Endothelial cell of umbilical vein (primary cell): ENCODE results near the gene GLOD4.

ENCODE experiments used
- CTCF ChIP-seq, 2 donors: IDR thresholded peaks; 1 replicate in 1 of 2; 2 replicates in 1 of 2; pipeline ENCODE4 v1.5.1; 2011; ENCODE audit warnings: low read length in 2 of 2, mild to moderate bottlenecking in 2 of 2, moderate library complexity in 2 of 2, control low read depth in 1 of 2, inconsistent platforms in 1 of 2, low read depth in 1 of 2; ENCODE audit not compliant: insufficient read depth in 1 of 2; ENCODE audit errors: extremely low read depth in 1 of 2
- EZH2 ChIP-seq: IDR thresholded peaks from 2 replicates; pipeline ENCODE4 v1.6.1; 2012; ENCODE audit warnings: borderline replicate concordance, low read depth, mild to moderate bottlenecking, moderate library complexity, low read length, inconsistent platforms; ENCODE audit not compliant: severe bottlenecking
- JUN ChIP-seq: IDR thresholded peaks from 2 replicates; pipeline ENCODE4 v1.6.1; 2011; ENCODE audit warnings: borderline replicate concordance, low read depth; ENCODE audit not compliant: insufficient read length, insufficient read depth
- MAX ChIP-seq: IDR thresholded peaks from 2 replicates; pipeline ENCODE4 v1.6.1; 2011; ENCODE audit not compliant: insufficient read depth, insufficient read length
- POLR2A ChIP-seq: IDR thresholded peaks from 2 replicates; pipeline ENCODE4 v1.6.1; 2012; ENCODE audit warnings: low read depth, mild to moderate bottlenecking, control low read depth, low read length
- POLR2AphosphoS5 ChIP-seq: IDR thresholded peaks from 2 replicates; pipeline ENCODE4 v1.6.1; 2012; ENCODE audit warnings: low read depth, mild to moderate bottlenecking, control low read depth, low read length, moderate library complexity; ENCODE audit not compliant: insufficient read depth

DNA sequence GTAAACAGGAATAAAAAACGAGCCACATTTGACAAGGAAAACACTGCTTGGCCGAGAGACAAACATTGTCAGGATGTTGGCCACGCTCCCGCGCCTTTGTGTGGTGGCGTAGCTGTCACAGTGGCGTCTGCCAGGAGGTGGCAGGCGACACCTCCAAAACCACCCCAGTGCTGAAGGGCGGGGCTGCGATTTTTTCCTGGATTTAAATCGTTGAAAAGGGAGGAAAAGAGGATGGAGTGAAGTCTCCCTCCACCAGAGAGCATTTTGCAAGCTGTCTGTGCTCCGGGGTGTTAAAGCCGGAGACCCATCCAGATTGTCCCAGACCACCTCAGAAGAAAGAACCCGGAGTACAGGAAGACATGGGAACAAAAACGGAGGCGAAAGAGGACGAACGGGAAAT is 12.8 kb upstream of the GLOD4 start:
- TF ChIP-seq CTCF (IDR thresholded peaks at IDR 0.05; ENCODE audit: extremely low read depth in 1 of 2, insufficient read depth in 1 of 2, low read depth in 1 of 2, low read length in 2 of 2) (peak; percentile 79 to 94), POLR2A (no peak), EZH2 (no peak), POLR2AphosphoS5 (peak; percentile 14), JUN (no peak), MAX (peak; percentile 19)
